Peyer's patch (tissue), 4 donors: Measurements from ENCODE around the gene ZC3HAV1.

Experiments used
- CTCF ChIP-seq, 6 experiments: fragments of 450-650 bp in 4 of 6; fragments of 200-600 bp in 2 of 6; sonication (generic) in 1 of 6; IDR thresholded peaks; one replicate each; pipeline ENCODE4 v1.5.1; 2017 to 2019; ENCODE audit warnings: antibody characterized with exemption in 6 of 6, mild to moderate bottlenecking in 3 of 6, moderate library complexity in 1 of 6
- POLR2A ChIP-seq, 2 donors: fragments of 450-650 bp; IDR thresholded peaks; one replicate each; pipeline ENCODE4 v1.5.1; 2017; ENCODE audit warnings: antibody characterized with exemption in 2 of 2, mild to moderate bottlenecking in 2 of 2, moderate library complexity in 2 of 2

- TF ChIP-seq CTCF (IDR thresholded peaks at IDR 0.05) (no peak), POLR2A (IDR thresholded peaks at IDR 0.05) (no peak)
These were observed 65.4 kb downstream of the ZC3HAV1 start for GRCh38 chr7:139043823-139044812.
